Right atrium auricular region (tissue), 2 donors: Measurements from ENCODE around the gene ERGIC1. TPM values are rescaled to one million over a fixed set of nuclear protein-coding genes. Genes with fewer than 3 reads are reported as not detected.
A peak's percentile ranks its signal among the peaks of the same experiment; 100 is the strongest.
"Not testable (repeated sequence)": the region's sequence is repeated elsewhere in the genome, so short reads cannot be mapped to it uniquely, and the experiment has no call there.

Experiments used
- DNase-seq: peaks from one replicate; pipeline ENCODE4 v3.0.0-alpha.2; 2019; ENCODE audit warnings: low spot score
- H3K27ac ChIP-seq, 2 donors: fragments of 200-600 bp; sonication (generic); 1 replicate in 1 of 2; 2 replicates in 1 of 2; pipeline ENCODE4 v1.5.1; 2016 to 2019
- H3K27me3 ChIP-seq, 2 donors: fragments of 200-600 bp; sonication (generic); one replicate each; pipeline versions ENCODE4 v1.5.1 to v1.6.0; 2017 to 2019
- H3K36me3 ChIP-seq: fragments of 200-600 bp; sonication (generic); one replicate; pipeline ENCODE4 v1.5.1; 2016
- H3K4me1 ChIP-seq, 2 donors: fragments of 200-600 bp; sonication (generic); one replicate each; pipeline versions ENCODE4 v1.5.1 to v1.6.0; 2017 to 2019
- H3K4me3 ChIP-seq, 2 donors: fragments of 200-600 bp; sonication (generic); 1 replicate in 1 of 2; 2 replicates in 1 of 2; pipeline ENCODE4 v1.5.1; 2017 to 2019; ENCODE audit warnings: mild to moderate bottlenecking in 1 of 2, moderate library complexity in 1 of 2
- H3K9me3 ChIP-seq, 2 donors: fragments of 200-600 bp; sonication (generic); one replicate each; pipeline ENCODE4 v1.5.1; 2019
- CTCF ChIP-seq, 2 donors: fragments of 200-600 bp; sonication (generic); IDR thresholded peaks; one replicate each; pipeline ENCODE4 v1.5.1; 2019; ENCODE audit warnings: antibody characterized with exemption in 2 of 2
- total RNA-seq, 2 donors: library from RNA; depleted of rRNA; stranded (reverse); fragments of >200 nt; gene quantifications; one replicate each; pipeline ENCODE4 v1.1.0, GENCODE V29; 2016

The ERGIC1 gene, protein sequence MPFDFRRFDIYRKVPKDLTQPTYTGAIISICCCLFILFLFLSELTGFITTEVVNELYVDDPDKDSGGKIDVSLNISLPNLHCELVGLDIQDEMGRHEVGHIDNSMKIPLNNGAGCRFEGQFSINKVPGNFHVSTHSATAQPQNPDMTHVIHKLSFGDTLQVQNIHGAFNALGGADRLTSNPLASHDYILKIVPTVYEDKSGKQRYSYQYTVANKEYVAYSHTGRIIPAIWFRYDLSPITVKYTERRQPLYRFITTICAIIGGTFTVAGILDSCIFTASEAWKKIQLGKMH
- 100 to 1,000 TPM in 1 of 2 donors, 10 to 100 TPM in 1; 70.7 to 113 TPM for total RNA-seq

DNA sequence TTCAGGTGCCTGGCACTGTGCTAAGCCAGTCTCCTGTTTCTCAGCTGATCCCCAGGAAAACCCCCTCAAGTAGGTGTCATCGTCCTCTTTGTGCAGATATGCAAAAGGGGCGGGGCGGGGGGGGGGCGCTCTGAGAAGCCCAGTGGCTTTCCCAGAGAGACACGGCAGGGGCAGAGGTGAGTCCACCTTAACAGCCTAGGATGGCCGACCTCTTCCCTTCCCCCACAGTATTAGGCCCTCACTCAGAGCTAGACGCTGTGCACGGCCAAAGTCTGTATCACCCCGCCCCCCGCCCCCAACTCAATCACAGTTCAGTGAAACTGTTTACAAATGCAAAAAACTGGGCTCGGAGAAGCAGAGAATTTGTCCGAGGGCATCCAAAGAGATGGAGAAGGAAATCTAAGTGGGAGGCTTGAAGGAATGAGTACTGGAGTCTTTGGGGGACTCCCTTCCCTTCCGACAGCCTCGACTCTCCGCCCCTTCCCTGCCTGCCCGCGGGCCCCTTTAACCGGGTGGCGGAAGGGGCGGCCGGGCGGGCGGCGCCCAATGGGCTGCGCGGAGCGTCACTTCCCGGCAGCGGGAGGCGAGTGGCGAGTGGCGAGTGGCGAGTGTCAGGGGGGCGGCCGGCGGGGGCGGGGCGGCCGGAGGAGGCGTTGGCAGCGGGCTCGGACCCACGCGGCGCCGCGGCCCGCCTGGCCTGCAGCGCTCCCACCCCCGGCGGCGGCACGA, at the start of gene ERGIC1:
TSS of gene ERGIC1 (plus strand) at position 566 of the 729 bp plus-strand sequence. CDS start at position 729, 163 bp downstream.
- Histone ChIP-seq H3K36me3 (no peaks in the 10 kb centered on the region), H3K27ac (peak within 1 kb of the TSS; percentile 80 to 86), H3K4me1 (peaks cover 0 to 38% of the 10 kb centered on the region in 2 donors), H3K9me3 (no peaks in the 10 kb centered on the region), H3K4me3 (peak within 1 kb of the TSS; percentile 84 to 94), H3K27me3 (no peaks in the 10 kb centered on the region)
- peak; percentile 84 for DNase-seq
- TF ChIP-seq CTCF (IDR thresholded peaks at IDR 0.05) = no peak

DNA sequence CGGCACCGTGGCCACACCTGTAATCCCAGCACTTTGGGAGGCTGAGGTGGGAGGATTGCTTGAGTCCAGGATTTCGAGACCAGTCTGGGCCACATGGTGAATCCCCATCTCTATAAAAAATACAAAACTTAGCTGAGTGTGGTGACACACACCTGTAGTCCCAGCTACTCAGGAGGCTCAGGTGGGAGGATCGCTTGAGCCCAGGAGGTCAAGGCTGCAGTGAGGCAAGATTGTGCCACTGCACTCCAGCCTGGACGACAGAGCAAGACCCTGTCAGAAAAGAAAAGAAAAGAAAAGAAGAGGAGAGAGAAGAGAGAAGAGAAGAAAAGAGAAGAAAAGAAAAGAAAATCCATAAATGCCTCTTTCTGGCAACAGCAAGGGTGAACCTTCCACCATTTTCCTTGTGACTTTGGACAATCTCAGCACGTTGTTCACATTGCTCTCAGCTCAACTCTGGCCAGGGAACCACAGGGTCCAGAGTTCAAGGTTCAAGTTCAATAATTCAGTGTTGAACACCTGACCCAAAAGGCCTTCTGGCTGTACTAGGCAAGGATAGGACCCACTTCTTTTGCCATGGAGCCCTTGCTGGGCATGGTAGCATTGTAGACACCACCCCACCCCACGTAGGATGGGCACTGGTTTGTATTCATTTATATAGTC, 48.5 kb upstream of the ERGIC1 start:
- H3K9me3 ChIP-seq = no peaks in the 10 kb centered on the region
- no peaks in the 10 kb centered on the region for H3K27me3 ChIP-seq
- no peaks in the 10 kb centered on the region for H3K36me3 ChIP-seq
- H3K27ac ChIP-seq = no peak overlapping the region
- H3K4me3 ChIP-seq = no peak overlapping the region
- no peak for TF ChIP-seq CTCF (IDR thresholded peaks at IDR 0.05)
- DNase-seq = no peak
- peaks cover 0 to 28% of the 10 kb centered on the region in 2 donors for H3K4me1 ChIP-seq

DNA sequence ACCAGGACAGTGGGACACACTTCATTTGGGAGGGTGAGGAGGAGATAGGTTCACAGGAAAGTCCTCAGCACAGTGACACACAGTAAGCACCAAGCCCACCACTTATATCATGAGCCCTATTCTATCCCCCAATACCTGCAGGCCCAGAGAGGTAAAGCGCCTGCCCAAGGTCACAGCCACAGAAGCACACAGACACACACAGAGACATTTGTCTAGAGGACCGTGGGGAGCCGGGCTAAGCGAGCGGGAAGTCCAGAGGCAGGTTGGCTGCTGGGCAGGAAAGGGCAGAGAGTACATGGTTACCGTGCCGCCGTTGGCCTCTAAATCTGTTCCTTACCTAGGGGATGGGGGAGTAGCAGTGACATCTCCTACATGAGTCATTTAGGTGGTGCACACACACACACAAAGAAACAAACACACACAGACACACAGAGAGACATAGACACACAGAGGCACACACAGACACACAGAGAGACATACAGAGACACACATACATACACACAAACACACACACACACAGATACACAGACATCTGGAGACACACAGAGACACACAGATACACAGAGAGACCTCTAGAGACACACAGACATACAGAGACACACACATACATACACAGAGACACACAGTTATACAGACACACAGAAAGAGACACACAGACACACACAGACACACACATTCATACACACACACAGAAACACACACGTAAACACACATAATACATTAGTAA, 47.2 kb upstream of the ERGIC1 start:
- Histone ChIP-seq H3K27ac (no peak overlapping the region), H3K27me3 (no peaks in the 10 kb centered on the region), H3K9me3 (no peaks in the 10 kb centered on the region), H3K4me3 (no peak overlapping the region), H3K36me3 (no peaks in the 10 kb centered on the region), H3K4me1 (peaks cover 0 to 28% of the 10 kb centered on the region in 2 donors)
- DNase-seq = no peak
- no peak for TF ChIP-seq CTCF (IDR thresholded peaks at IDR 0.05)

- not testable (repeated sequence) for H3K27me3 ChIP-seq, H3K4me3 ChIP-seq, H3K36me3 ChIP-seq, DNase-seq, H3K9me3 ChIP-seq, H3K27ac ChIP-seq
- peaks cover 0 to 28% of the 10 kb centered on the region in 2 donors for H3K4me1 ChIP-seq
Observed at GRCh38 chr5:172787538-172787937, 46.5 kb upstream of the ERGIC1 start.

DNA sequence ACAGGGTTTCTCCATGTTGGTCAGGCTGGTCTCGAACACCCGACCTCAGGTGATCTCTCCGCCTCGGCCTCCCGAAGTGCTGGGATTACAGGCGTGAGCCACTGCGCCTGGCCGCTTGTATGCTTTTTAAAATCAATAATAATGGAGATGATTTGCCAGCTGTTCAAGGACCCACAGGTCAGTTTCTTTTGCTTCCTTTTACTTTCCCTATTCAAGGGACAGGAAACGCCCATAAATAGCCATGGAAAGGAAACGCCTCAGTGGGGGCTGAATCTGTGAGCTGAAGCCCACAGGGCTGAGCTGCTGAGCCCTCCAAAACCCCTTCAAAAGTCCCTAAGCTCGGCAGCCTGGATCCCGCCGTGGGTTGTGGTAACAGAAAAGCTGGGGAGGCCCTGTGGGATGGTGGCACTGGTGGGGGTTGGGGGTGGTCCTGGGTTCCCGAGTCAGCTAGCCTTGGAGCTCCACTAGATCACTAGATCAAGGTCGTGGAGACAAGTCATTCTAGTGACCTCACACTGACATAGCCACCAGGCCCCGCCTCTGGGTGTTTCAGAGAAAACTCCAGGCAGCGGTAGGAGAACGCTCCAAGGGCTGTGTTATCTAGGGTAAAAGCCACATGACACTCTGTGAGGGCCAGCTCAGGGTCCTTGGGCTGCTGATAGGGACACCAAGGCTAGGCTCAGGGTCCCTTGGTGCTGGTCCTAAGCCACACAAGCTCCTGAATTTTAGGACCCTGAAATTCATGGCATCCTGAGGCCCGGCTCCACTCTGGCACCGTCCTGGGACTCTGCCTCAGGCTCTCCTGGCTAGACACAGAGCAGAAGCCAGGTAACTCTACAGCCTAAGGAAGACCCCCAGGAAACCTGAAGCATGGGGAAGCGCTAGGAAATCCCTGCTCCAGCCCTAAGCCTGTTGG, 45.0 kb upstream of the ERGIC1 start:
- Histone ChIP-seq H3K4me3 (no peak overlapping the region), H3K9me3 (no peaks in the 10 kb centered on the region)
- peak; percentile 83 for DNase-seq

More for the DNA sequence above, 45.0 kb upstream of the ERGIC1 start:
- Histone ChIP-seq H3K4me1 (peaks cover 0 to 34% of the 10 kb centered on the region in 2 donors), H3K27ac (peak overlapping the region; percentile 52 to 72), H3K36me3 (no peaks in the 10 kb centered on the region), H3K27me3 (no peaks in the 10 kb centered on the region)
- TF ChIP-seq CTCF (IDR thresholded peaks at IDR 0.05) = no peak
